B cell (primary cell): ENCODE measurements around the gene METRNL.

Experiments
- CTCF ChIP-seq: fragments of 200-600 bp; IDR thresholded peaks from one replicate; pipeline ENCODE4 v1.8.0; 2022; ENCODE audit warnings: antibody characterized with exemption, mild to moderate bottlenecking
- EZH2 ChIP-seq: IDR thresholded peaks from 2 replicates; pipeline ENCODE4 v1.6.1; 2012; ENCODE audit warnings: borderline replicate concordance, low read depth, mild to moderate bottlenecking, moderate library complexity, low read length; ENCODE audit not compliant: insufficient read depth, poor library complexity, severe bottlenecking

- TF ChIP-seq CTCF (no peak), EZH2 (no peak)
Measured at GRCh38 chr17:83137523-83137922, 58.1 kb downstream of the METRNL start.
